SK-N-SH (cell line): ENCODE measurements around the gene STYK1. TPM values are rescaled to one million over a fixed set of nuclear protein-coding genes. Genes with fewer than 3 reads are reported as not detected.

ENCODE experiments used
- CTCF ChIA-PET: fragments of 300-600, 350-600 bp; formaldehyde crosslinking; extraction: SDS; loops from one replicate; lab custom pipeline; 2021; lab: Yijun Ruan, JAX
- POLR2A ChIA-PET: fragments of 350-600 bp; sonication (Branson Sonifier 250); formaldehyde crosslinking; extraction: SDS; loops from one replicate; lab custom pipeline; 2020; ENCODE audit warnings: antibody characterized with exemption, inconsistent platforms; lab: Yijun Ruan, JAX
- DNase-seq: peaks from one replicate; pipeline ENCODE4 v3.0.0; 2012
- H2AFZ ChIP-seq: fragments of 200-600 bp; sonication (generic); 2 replicates; pipeline ENCODE4 v1.8.1; 2016; ENCODE audit warnings: antibody characterized with exemption, mild to moderate bottlenecking, low read depth
- H3F3A ChIP-seq: fragments of 200-600 bp; sonication (generic); replicated peaks from 2 replicates; pipeline ENCODE3; 2016; ENCODE audit warnings: antibody characterized with exemption, mild to moderate bottlenecking; ENCODE audit not compliant: insufficient read depth
- H3K27ac ChIP-seq, 2 experiments: fragments of 200-500 bp in 1 of 2; fragments of 200-600 bp in 1 of 2; sonication (Bioruptor generic) in 1 of 2; sonication (generic), shearing (Covaris generic) in 1 of 2; 2 replicates each; pipeline versions ENCODE4 v1.5.1 to v1.6.1; 2014 to 2016; ENCODE audit warnings: low read depth in 2 of 2, inconsistent platforms in 1 of 2, low read length in 1 of 2, mild to moderate bottlenecking in 1 of 2, mixed read lengths in 1 of 2
- H3K27me3 ChIP-seq: fragments of 200-600 bp; sonication (generic), shearing (Covaris generic); 2 replicates; pipeline ENCODE4 v1.6.1; 2016; ENCODE audit warnings: mixed run types; ENCODE audit not compliant: insufficient read depth
- H3K36me3 ChIP-seq, 2 experiments: fragments of 200-500 bp in 1 of 2; fragments of 200-600 bp in 1 of 2; sonication (Bioruptor generic) in 1 of 2; sonication (generic) in 1 of 2; replicated peaks in 1 of 2; 2 replicates each; pipeline versions ENCODE3 to v1.5.1; 2014 to 2016; ENCODE audit warnings: low read length in 1 of 2, mild to moderate bottlenecking in 1 of 2; ENCODE audit not compliant: insufficient read depth in 2 of 2, control insufficient read depth in 1 of 2
- H3K4me1 ChIP-seq, 2 experiments: fragments of 200-500 bp in 1 of 2; fragments of 200-600 bp in 1 of 2; sonication (Bioruptor generic) in 1 of 2; sonication (generic), shearing (Covaris generic) in 1 of 2; 2 replicates each; pipeline versions ENCODE4 v1.5.1 to v1.6.1; 2014 to 2016; ENCODE audit warnings: low read depth in 1 of 2, low read length in 1 of 2, mixed run types in 1 of 2; ENCODE audit not compliant: insufficient read depth in 2 of 2, control insufficient read depth in 1 of 2
- H3K4me2 ChIP-seq: fragments of 200-600 bp; sonication (generic), shearing (Covaris generic); 2 replicates; pipeline ENCODE4 v1.6.1; 2017; ENCODE audit warnings: mixed run types
- H3K4me3 ChIP-seq, 2 experiments: fragments of 200-500 bp in 1 of 2; fragments of 200-600 bp in 1 of 2; sonication (Bioruptor generic) in 1 of 2; sonication (generic), shearing (Covaris generic) in 1 of 2; 2 replicates each; pipeline versions ENCODE4 v1.5.1 to v1.8.1; 2014 to 2016; ENCODE audit warnings: low read depth in 2 of 2, inconsistent platforms in 1 of 2, low read length in 1 of 2, mild to moderate bottlenecking in 1 of 2, mixed read lengths in 1 of 2, moderate library complexity in 1 of 2
- H3K79me2 ChIP-seq: fragments of 200-600 bp; sonication (generic); 2 replicates; pipeline ENCODE4 v1.8.1; 2017; ENCODE audit warnings: mild to moderate bottlenecking; ENCODE audit not compliant: insufficient read depth
- H3K9ac ChIP-seq: fragments of 200-600 bp; sonication (generic); 2 replicates; pipeline ENCODE4 v1.6.1; 2017; ENCODE audit warnings: mixed run types
- H3K9me2 ChIP-seq: fragments of 200-600 bp; sonication (generic); 2 replicates; pipeline ENCODE4 v1.6.1; 2017; ENCODE audit warnings: mixed run types
- H3K9me3 ChIP-seq: fragments of 200-600 bp; sonication (generic); 2 replicates; pipeline ENCODE4 v1.6.1; 2017; ENCODE audit warnings: mixed run types, mild to moderate bottlenecking, moderate library complexity
- H4K20me1 ChIP-seq: fragments of 200-600 bp; sonication (generic); 2 replicates; pipeline ENCODE4 v1.6.1; 2017; ENCODE audit warnings: mild to moderate bottlenecking, mixed run types; ENCODE audit not compliant: insufficient read depth
- CHD2 ChIP-seq: fragments of 150-350 bp; IDR thresholded peaks from 2 replicates; pipeline ENCODE4 v1.6.1; 2018; ENCODE audit warnings: low read length; ENCODE audit not compliant: partially characterized antibody
- CTCF ChIP-seq: fragments of 200-600 bp; sonication (generic); IDR thresholded peaks from 2 replicates; pipeline ENCODE4 v1.6.1; 2017; ENCODE audit warnings: antibody characterized with exemption, mild to moderate bottlenecking, moderate library complexity
- MEF2A ChIP-seq: IDR thresholded peaks from 2 replicates; pipeline ENCODE4 v1.4.0; 2012; ENCODE audit warnings: low read depth, borderline replicate concordance
- PBX3 ChIP-seq: IDR thresholded peaks from 2 replicates; pipeline ENCODE4; 2012
- RAD21 ChIP-seq: IDR thresholded peaks from 2 replicates; pipeline ENCODE4 v1.6.1; 2012; ENCODE audit warnings: mild to moderate bottlenecking, low read length
- SIN3A ChIP-seq: IDR thresholded peaks from 2 replicates; pipeline ENCODE4 v1.6.1; 2012; ENCODE audit warnings: low read depth, mild to moderate bottlenecking, low read length, moderate library complexity, borderline replicate concordance
- SMC3 ChIP-seq: IDR thresholded peaks from 2 replicates; pipeline ENCODE4 v1.6.1; 2012; ENCODE audit warnings: low read depth, low read length, improper control_type of control experiment
- YY1 ChIP-seq: IDR thresholded peaks from 2 replicates; pipeline ENCODE4 v1.4.0; 2012; ENCODE audit warnings: low read depth, mild to moderate bottlenecking
- ZBTB33 ChIP-seq: IDR thresholded peaks from 2 replicates; pipeline ENCODE4 v1.4.0; 2012; ENCODE audit warnings: low read depth, borderline replicate concordance
- WGBS: methylation state at CpG from one replicate; pipeline ENCODE4 v1.1.6; 2017; ENCODE audit warnings: low lambda C conversion rate; 5-methylcytosine and 5-hydroxymethylcytosine counted together
- polyA plus RNA-seq, 3 experiments: library from polyadenylated mRNA; depleted of rRNA; stranded (reverse); fragments of >200 nt; gene quantifications; 2 replicates each; pipeline ENCODE4 v1.2.3, GENCODE V29; 2012

STYK1 gene
- not detected in 2 replicates for polyA plus RNA-seq (2012; rRNA removed)
- polyA plus RNA-seq (2012; cell fraction: cytosol; rRNA removed) = not detected in 2 replicates
- polyA plus RNA-seq (2012; cell fraction: nucleus; rRNA removed) = 0.01 TPM in 1 of 2 replicates, not detected in the other

GRCh38 chr12:10673659-10674384, at the start of gene STYK1:
Gene STYK1 (minus strand): TSS chr12:10674052. CDS start chr12:10634618, 39,434 bp downstream.
- Histone ChIP-seq H3K36me3 (no peaks in the 10 kb centered on the region), H2AFZ (peak within 1 kb of the TSS; percentile 67; the same call in 1 of the 2 replicates), H3K27ac (no peak within 1 kb of the TSS), H4K20me1 (no peaks in the 10 kb centered on the region), H3F3A (no peaks in the 10 kb centered on the region), H3K9ac (no peak within 1 kb of the TSS), H3K27me3 (peaks cover 32% of the 10 kb centered on the region; the same call in 1 of the 2 replicates), H3K4me1 (no peaks in the 10 kb centered on the region), H3K9me2 (no peaks in the 10 kb centered on the region), H3K79me2 (no peaks in the 10 kb centered on the region), H3K4me3 (peak within 1 kb of the TSS; percentile 36 to 67), H3K4me2 (peak within 1 kb of the TSS; percentile 86), H3K9me3 (no peaks in the 10 kb centered on the region)
- DNase-seq = peak; percentile 50
- ChIA-PET CTCF (no interaction called here), POLR2A (no interaction called here)
- no peak for TF ChIP-seq PBX3
- TF ChIP-seq RAD21 = peak; percentile 52
- TF ChIP-seq ZBTB33 = no peak
- no peak for TF ChIP-seq SIN3A
- no peak for TF ChIP-seq CHD2
- TF ChIP-seq YY1 = no peak
- no peak for TF ChIP-seq MEF2A
- peak; percentile 94 for TF ChIP-seq CTCF
- peak; percentile 46 for TF ChIP-seq SMC3
- WGBS = 5% methylated on average over 31 of the region's 35 CpGs
